CD14-positive monocyte (primary cell): ENCODE measurements around the gene CDH13. TPM values are rescaled to one million over a fixed set of nuclear protein-coding genes. Genes with fewer than 3 reads are reported as not detected.

Experiments
- DNase-seq, 3 donors: peaks; one replicate each; pipeline ENCODE4 v3.0.0-alpha.2; 2011 to 2022
- H2AFZ ChIP-seq: 2 replicates; pipeline ENCODE4 v1.6.0; 2012; ENCODE audit warnings: mild to moderate bottlenecking, low read depth, low read length, inconsistent platforms; ENCODE audit not compliant: insufficient read depth, poor library complexity, severe bottlenecking
- H3K27ac ChIP-seq, 2 donors: 1 replicate in 1 of 2; 2 replicates in 1 of 2; pipeline ENCODE4 v1.5.1; 2012 to 2013; ENCODE audit warnings: low read length in 2 of 2, control low read depth in 1 of 2, inconsistent platforms in 1 of 2, low read depth in 1 of 2, mild to moderate bottlenecking in 1 of 2
- H3K27me3 ChIP-seq, 2 donors: one replicate each; pipeline versions ENCODE4 v1.6.0 to v1.6.1; 2011 to 2013; ENCODE audit warnings: low read length in 2 of 2; ENCODE audit not compliant: control insufficient read depth in 2 of 2, insufficient read depth in 2 of 2
- H3K36me3 ChIP-seq, 2 donors: replicated peaks in 1 of 2; 1 replicate in 1 of 2; 2 replicates in 1 of 2; pipeline versions ENCODE4 v1.5.1 to v1.6.1; 2012 to 2013; ENCODE audit warnings: low read length in 2 of 2, control low read depth in 1 of 2, inconsistent platforms in 1 of 2, mild to moderate bottlenecking in 1 of 2; ENCODE audit not compliant: insufficient read depth in 2 of 2, control insufficient read depth in 1 of 2
- H3K4me1 ChIP-seq, 2 donors: 1 replicate in 1 of 2; 2 replicates in 1 of 2; pipeline versions ENCODE4 v1.5.1 to v1.6.1; 2012 to 2013; ENCODE audit warnings: low read length in 2 of 2, control low read depth in 1 of 2, inconsistent platforms in 1 of 2, mild to moderate bottlenecking in 1 of 2, moderate library complexity in 1 of 2; ENCODE audit not compliant: insufficient read depth in 2 of 2, control insufficient read depth in 1 of 2
- H3K4me2 ChIP-seq: replicated peaks from 2 replicates; pipeline ENCODE3; 2012; ENCODE audit warnings: low read length, moderate library complexity, mild to moderate bottlenecking; ENCODE audit not compliant: poor library complexity, severe bottlenecking; ENCODE audit errors: extremely low read depth
- H3K4me3 ChIP-seq, 3 experiments: fragments of 200-600 bp in 1 of 3; sonication (generic) in 1 of 3; replicated peaks in 1 of 3; 1 replicate in 2 of 3; 2 replicates in 1 of 3; pipeline ENCODE4 v1.5.1; 2011 to 2013; ENCODE audit warnings: low read length in 3 of 3, mild to moderate bottlenecking in 3 of 3, control low read depth in 2 of 3, low read depth in 2 of 3, inconsistent platforms in 1 of 3, moderate library complexity in 1 of 3
- H3K79me2 ChIP-seq: 2 replicates; pipeline ENCODE4 v1.6.0; 2012; ENCODE audit warnings: mild to moderate bottlenecking, control low read depth, inconsistent platforms, low read length, moderate library complexity; ENCODE audit not compliant: insufficient read depth
- H3K9ac ChIP-seq: 2 replicates; pipeline ENCODE4 v1.6.0; 2017; ENCODE audit warnings: low read length, mild to moderate bottlenecking; ENCODE audit not compliant: insufficient read depth, poor library complexity, severe bottlenecking
- H3K9me3 ChIP-seq, 2 donors: replicated peaks in 1 of 2; 1 replicate in 1 of 2; 2 replicates in 1 of 2; pipeline versions ENCODE4 v1.5.1 to v1.6.1; 2012 to 2013; ENCODE audit warnings: low read length in 2 of 2, control low read depth in 1 of 2; ENCODE audit not compliant: control insufficient read depth in 1 of 2, insufficient read depth in 1 of 2
- H4K20me1 ChIP-seq: 2 replicates; pipeline ENCODE4 v1.6.0; 2012; ENCODE audit warnings: mild to moderate bottlenecking, low read length, control low read depth, moderate library complexity; ENCODE audit not compliant: insufficient read depth
- H3K27ac Mint-ChIP-seq, 7 donors: one replicate each; pipeline ENCODE4 v1.8.0; 2020; ENCODE audit warnings: mild to moderate bottlenecking in 7 of 7, mixed read lengths in 7 of 7, moderate library complexity in 6 of 7, inconsistent platforms in 2 of 7
- H3K27me3 Mint-ChIP-seq, 3 donors: one replicate each; pipeline ENCODE4 v1.8.0; 2021 to 2022; ENCODE audit warnings: low read depth in 3 of 3, mild to moderate bottlenecking in 3 of 3, mixed read lengths in 3 of 3, moderate library complexity in 3 of 3, inconsistent platforms in 1 of 3
- H3K36me3 Mint-ChIP-seq, 2 donors: one replicate each; pipeline ENCODE4 v1.8.0; 2020; ENCODE audit warnings: mixed read lengths in 2 of 2, inconsistent platforms in 1 of 2, mild to moderate bottlenecking in 1 of 2
- H3K4me1 Mint-ChIP-seq: one replicate; pipeline ENCODE4 v1.8.0; 2020; ENCODE audit warnings: mild to moderate bottlenecking, mixed read lengths
- H3K4me3 Mint-ChIP-seq, 2 donors: one replicate each; pipeline ENCODE4 v1.8.0; 2020; ENCODE audit warnings: mild to moderate bottlenecking in 2 of 2, mixed read lengths in 2 of 2, moderate library complexity in 1 of 2
- H3K9me3 Mint-ChIP-seq, 7 donors: one replicate each; pipeline ENCODE4 v1.8.0; 2020 to 2022; ENCODE audit warnings: mixed read lengths in 7 of 7, mild to moderate bottlenecking in 6 of 7, moderate library complexity in 6 of 7, inconsistent platforms in 2 of 7
- WGBS: methylation state at CpG from one replicate; pipeline ENCODE4 v1.1.5; 2013; ENCODE audit warnings: missing lambda C conversion rate; ENCODE audit not compliant: insufficient coverage; 5-methylcytosine and 5-hydroxymethylcytosine counted together
- intact Hi-C, 2 donors: fragments of 100-400 bp; cut with micrococcal nuclease; formaldehyde crosslinking; loops; one replicate each; pipeline versions ENCODE4 v1.15.0 to v1.15.1; 2023
- polyA plus RNA-seq, 3 donors: library from polyadenylated mRNA; depleted of rRNA in 1 of 3; unstranded in 2 of 3; stranded (reverse) in 1 of 3; fragments of 300-500 nt in 2 of 3; fragments of >200 nt in 1 of 3; fragmentation: Illumina TruSeq in 2 of 3; gene quantifications; 1 replicate in 2 of 3; 2 replicates in 1 of 3; pipeline ENCODE4 v1.2.3, GENCODE V29; 2012 to 2021
- TF ChIP-seq, protein P1 (sequence below): fragments of 200-600 bp; IDR thresholded peaks from one replicate; pipeline ENCODE4 v1.8.0; 2022; ENCODE audit warnings: antibody characterized with exemption, mild to moderate bottlenecking

Gene CDH13
- polyA plus RNA-seq, 3 donors: 0.13 to 0.19 TPM; not detected in 1

DNA sequence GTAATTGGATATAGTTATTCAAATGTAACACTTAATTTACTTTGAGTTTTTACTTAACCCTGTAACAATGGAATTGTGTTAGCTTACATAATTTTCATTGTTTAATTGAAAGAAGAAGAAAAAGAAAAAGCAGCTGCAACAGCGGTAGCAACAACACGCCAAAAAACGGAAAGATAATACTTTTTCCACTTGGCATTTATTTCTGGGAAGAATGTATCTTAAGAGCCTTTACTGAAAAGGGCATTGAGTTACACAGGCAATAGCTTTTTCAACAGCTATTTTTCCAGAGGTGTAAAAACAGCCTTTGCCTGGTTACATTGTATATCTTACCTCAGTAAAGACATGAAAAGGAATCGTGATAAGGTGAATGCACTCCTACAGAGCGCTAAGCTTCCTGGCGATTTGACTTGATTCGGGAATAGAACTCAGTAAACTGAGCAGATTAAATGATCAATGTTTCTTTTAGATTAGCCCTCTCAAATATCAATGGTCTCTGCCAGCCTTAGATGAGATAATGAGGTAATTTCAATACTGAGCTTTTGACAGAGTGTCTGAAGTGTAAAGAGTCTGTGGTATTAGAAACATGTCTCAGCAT, 311.3 kb downstream of the CDH13 start:
- Histone ChIP-seq H3K27ac (no peak overlapping the region), H3K9me3 (peaks cover 19 to 24% of the 10 kb centered on the region in 2 donors), H3K4me1 (no peaks in the 10 kb centered on the region), H3K4me2 (no peak overlapping the region), H3K9ac (no peak overlapping the region), H3K4me3 (no peak overlapping the region), H3K79me2 (no peaks in the 10 kb centered on the region), H3K27me3 (no peaks in the 10 kb centered on the region), H4K20me1 (no peaks in the 10 kb centered on the region), H3K36me3 (no peaks in the 10 kb centered on the region), H2AFZ (no peak overlapping the region)
- no peak for DNase-seq
- WGBS: 80% methylated on average over 2 of the region's 7 CpGs
- Mint-ChIP-seq H3K4me1 (no peaks in the 10 kb centered on the region), H3K27me3 (peaks cover 0 to 4% (median 3%) of the 10 kb centered on the region in 3 donors), H3K4me3 (no peak overlapping the region), H3K9me3 (peaks cover 14 to 26% (median 17%) of the 10 kb centered on the region in 7 donors), H3K27ac (no peak overlapping the region), H3K36me3 (no peaks in the 10 kb centered on the region)
- intact Hi-C loops: no loop called here
- TF ChIP-seq, protein P1, sequence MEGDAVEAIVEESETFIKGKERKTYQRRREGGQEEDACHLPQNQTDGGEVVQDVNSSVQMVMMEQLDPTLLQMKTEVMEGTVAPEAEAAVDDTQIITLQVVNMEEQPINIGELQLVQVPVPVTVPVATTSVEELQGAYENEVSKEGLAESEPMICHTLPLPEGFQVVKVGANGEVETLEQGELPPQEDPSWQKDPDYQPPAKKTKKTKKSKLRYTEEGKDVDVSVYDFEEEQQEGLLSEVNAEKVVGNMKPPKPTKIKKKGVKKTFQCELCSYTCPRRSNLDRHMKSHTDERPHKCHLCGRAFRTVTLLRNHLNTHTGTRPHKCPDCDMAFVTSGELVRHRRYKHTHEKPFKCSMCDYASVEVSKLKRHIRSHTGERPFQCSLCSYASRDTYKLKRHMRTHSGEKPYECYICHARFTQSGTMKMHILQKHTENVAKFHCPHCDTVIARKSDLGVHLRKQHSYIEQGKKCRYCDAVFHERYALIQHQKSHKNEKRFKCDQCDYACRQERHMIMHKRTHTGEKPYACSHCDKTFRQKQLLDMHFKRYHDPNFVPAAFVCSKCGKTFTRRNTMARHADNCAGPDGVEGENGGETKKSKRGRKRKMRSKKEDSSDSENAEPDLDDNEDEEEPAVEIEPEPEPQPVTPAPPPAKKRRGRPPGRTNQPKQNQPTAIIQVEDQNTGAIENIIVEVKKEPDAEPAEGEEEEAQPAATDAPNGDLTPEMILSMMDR: no peak

DNA sequence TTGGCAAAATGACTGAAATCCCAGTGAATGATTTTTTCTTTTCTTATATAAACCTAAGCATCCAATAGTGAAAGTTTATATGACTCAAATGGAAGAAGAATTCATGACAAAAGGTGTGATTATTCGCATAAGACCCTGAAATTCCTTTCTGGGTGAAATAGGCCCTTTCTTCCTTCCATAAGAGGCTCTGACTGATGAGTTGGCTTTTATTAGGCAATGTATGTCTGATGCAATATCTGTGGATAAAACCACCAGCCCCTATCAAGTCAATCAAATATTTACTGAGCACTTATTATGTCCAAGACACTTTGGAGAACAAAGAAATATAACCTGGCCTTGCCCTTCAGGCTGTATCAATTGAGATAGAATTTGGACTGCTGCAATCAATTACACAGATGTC, 316.6 kb downstream of the CDH13 start:
- Histone ChIP-seq H3K9ac (no peak overlapping the region), H3K9me3 (peaks cover 0 to 13% of the 10 kb centered on the region in 2 donors), H3K27ac (no peak overlapping the region), H3K79me2 (no peaks in the 10 kb centered on the region), H3K4me3 (no peak overlapping the region), H3K4me1 (no peaks in the 10 kb centered on the region), H3K4me2 (no peak overlapping the region), H3K36me3 (no peaks in the 10 kb centered on the region), H2AFZ (no peak overlapping the region), H3K27me3 (no peaks in the 10 kb centered on the region), H4K20me1 (no peaks in the 10 kb centered on the region)
- H3K27ac Mint-ChIP-seq: no peak overlapping the region
- no CpG with 5 or more reads among the region's 1 CpG for WGBS
- H3K4me3 Mint-ChIP-seq: no peak overlapping the region
- H3K27me3 Mint-ChIP-seq: peaks cover 0 to 5% (median 0%) of the 10 kb centered on the region in 3 donors
- peaks cover 0 to 11% (median 2%) of the 10 kb centered on the region in 7 donors for H3K9me3 Mint-ChIP-seq
- no peaks in the 10 kb centered on the region for H3K4me1 Mint-ChIP-seq
- DNase-seq: no peak
- TF ChIP-seq, protein P1: no peak
- intact Hi-C loops: no loop called here
- H3K36me3 Mint-ChIP-seq: no peaks in the 10 kb centered on the region
